HG03196 (cell line): Measurements from ENCODE around the gene ARL2BP.

ENCODE experiments used
- ATAC-seq: cut with Tn5 transposase; IDR thresholded peaks from one replicate; pipeline ENCODE4 v1.9.1; 2021; ENCODE audit not compliant: unreplicated experiment

ARL2BP gene

DNA sequence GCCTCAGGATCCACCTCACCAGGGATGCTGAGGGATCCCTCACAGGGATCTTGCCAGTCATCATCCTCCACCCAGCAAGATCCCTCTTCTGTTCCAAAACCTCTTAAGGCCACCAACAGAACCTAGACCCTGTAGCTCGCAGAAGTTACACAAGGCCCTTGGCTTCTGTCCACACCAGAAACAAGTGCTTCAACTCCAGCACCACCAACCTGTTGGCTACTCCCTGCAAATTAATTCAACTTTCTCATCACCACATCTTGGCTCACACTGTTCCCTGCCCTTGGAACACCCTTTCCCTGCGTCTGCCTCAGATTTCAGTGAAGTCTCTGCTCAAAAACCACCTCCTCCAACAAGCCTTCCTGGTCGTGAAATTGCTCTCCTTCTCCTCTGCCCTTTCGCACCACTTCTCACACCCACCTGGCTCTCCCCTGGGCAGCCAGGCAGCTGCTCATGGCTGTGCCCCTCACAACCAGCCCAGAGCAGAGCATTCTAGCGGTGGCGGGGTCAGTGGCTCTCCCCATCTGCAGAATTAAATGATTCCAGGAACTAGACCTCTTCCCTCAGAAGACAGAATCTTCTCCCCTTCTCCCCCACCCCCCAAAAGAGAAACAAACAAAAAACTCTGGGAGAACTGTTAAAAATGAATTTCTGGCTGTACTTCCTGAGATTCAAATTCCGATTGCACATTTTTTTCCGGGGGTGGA lies 37.6 kb downstream of the ARL2BP start:
- no peak for ATAC-seq

DNA sequence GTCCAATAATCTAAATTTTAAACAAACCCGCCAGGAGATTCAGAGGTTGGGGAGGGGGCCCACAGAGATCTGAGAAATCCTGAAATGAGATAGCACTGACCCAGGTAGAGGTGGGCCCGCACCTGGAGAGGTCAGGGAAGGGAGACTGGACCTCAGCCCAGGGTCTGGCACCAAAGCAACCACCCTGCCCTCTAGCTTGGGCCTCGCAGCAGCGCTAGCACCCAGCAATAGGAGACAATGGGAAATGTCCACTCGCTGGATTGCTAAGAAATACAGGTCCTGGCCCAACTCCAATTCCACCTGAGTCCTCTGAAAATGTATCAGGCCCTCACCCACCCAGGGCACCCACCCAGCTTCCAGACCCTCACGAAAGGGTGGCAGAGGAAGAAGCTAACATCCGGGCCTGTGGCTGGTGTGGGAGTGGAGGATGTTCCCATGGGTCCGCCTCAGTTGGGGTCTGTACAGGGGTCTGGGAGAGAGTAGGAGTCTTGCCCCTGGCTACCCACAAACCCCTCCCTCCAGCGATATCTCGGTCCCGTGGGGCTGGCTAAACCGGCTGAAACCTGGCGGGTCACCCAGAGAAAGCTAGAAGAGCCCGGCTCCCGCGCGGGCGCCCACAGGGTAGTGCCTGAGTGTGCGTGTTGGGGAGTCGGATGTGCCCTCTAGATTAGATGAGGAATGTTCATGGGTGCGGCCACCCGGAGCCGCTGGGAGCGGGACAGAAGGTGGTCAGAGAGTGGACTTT lies 38.3 kb downstream of the ARL2BP start:
- no peak for ATAC-seq

DNA sequence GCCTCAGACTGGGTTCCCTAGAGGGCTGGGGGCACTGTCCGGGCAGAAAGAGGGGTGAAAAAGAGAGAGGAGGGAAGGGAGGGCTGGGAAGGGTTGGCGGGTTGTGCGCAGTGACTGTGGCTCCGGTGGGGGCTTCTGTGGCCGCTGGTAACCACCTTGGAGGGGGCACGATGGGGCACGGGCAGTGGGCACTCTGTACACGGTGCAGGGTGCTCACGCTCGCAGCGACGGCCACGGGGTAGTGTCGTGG lies 38.8 kb downstream of the ARL2BP start:
- no peak for ATAC-seq

DNA sequence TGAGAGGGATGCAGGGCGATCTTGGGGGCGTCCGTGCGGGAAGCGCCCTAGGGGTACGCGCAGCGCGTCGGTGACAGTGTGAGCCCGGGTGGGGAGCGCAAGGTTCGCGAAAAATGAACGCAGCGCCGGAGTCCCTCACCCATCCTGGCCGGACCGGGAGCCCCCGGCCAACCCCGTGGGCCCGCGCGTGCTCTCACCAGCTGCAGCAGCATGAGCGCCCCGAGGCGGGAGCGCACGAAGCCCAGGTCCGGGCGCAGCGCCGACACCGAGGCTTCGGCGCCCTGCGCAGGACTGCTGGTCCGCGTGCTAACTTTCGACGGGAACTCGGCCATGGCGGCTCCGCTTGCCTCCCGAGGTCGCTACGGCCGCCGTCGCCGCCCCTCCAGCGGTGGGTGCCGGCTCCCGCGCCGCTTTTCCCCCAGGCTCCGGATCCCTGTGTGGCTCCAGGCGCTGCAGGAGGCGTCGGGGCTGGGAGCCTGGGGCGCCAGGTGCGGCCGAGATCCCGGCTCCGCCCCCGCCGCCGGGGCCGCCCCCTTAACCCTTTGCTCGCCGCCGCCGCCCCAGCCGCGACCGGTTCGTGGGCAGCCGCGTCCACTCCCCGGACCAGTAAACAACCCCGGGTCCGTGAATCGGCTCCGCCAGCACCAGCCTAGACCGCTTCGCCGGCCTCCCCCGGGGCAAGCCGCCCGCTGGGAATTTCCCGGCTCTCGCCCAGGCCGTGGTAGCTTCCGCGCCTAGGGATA lies 39.3 kb downstream of the ARL2BP start, which contains the start of gene PLLP:
Gene PLLP, minus strand, starts transcription at position 464 of the 743 bp plus-strand sequence. Its CDS starts 132 bp downstream, at position 332.
- ATAC-seq, result no peak

DNA sequence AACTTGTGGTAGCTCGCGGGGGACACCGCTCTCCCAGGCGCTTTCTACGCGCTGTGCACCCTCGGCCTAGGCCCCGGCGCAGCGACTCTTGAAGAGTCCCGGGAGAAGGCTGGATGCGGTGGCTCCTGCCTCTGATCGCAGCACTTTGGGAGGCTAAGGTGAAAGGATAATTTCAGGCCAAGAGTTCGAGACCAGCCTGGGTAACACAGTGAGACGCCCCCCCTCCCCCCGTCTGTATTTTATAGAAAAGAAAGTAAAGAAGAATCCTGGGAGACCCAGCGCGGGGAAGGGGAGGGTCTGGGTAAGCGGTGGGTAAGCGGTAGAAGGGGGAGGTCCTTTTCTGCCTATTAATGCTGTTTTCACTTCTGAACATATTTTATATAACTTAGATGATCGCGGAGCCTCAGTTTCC lies 39.9 kb downstream of the ARL2BP start:
- no peak for ATAC-seq

DNA sequence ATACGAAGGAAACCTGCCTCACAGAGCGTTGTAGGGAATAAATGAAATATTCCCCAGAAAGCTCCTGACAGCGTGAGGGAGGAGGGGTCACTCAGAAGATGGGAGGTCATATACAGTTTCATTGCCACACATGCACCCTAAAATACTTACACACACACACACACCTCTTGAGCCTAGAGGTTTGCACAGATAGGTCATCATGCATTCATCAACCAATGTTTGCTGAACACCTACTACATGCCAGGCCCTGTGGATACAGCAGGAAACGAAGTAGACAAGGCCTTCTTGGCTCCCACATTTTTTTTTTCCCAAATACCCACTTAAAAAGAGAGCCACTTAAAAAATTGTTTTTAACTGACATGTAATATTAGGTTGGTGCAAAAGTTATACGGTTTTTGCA lies 40.3 kb downstream of the ARL2BP start:
- ATAC-seq, result no peak

DNA sequence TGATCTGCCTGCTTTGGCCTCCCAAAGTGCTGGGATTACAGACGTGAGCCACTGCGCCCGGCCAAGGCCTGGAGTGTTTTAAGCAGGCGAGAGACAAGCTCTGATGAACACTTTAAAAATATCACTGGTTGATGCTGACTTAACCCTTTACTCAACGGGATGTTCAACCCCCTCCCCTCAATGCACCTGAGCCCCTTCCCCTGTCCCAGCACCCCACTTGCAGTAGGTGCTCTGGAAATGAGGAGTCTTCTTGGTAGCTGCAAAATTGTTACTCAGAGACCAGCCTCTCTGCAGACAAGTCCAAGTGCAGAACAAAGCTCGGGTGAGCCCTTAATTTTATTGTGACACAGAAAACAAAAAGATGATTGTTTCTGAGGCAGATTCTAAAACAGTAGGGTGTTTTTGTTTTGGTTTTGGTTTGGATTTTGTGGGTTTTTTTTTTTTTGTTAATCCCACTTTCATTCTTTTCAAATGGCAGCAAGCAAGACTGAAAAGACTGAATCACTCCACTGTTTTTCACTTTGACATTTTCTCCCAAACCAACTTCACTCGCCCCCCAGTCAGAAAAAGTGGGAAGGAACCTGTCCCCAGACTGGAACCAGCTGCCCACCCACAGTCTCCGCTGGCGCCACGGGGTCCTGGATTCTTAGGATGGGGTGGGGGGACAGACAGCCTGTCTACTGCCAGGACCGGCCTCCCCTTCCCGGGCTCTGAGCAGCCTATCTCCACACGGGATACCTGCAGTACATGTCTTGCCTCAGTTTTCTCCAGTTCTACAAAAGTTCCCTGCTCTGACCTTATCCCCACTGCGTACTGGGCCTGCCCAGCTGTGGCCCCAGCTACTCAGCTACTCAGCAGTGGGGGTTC lies 44.6 kb downstream of the ARL2BP start:
- ATAC-seq, result no peak

DNA sequence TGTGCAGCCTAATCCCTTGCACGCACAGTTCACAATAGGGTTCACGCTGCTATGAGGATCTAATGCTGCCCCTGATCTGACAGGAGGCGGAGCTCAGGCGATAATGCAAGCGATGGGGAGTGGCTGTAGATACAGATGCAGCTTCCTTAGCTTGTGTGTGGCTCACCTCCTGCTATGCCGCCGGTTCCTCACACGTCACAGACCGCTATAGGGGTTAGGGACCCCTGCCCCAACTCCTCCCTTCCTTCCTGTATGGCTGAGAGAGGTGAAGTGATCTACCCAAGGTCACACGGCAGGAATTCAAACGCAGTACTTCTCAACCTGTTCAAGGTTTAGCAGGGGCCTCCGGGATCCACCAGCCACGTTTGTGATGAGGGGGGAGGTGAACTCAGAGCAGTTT lies 52.8 kb downstream of the ARL2BP start:
- no peak for ATAC-seq

DNA sequence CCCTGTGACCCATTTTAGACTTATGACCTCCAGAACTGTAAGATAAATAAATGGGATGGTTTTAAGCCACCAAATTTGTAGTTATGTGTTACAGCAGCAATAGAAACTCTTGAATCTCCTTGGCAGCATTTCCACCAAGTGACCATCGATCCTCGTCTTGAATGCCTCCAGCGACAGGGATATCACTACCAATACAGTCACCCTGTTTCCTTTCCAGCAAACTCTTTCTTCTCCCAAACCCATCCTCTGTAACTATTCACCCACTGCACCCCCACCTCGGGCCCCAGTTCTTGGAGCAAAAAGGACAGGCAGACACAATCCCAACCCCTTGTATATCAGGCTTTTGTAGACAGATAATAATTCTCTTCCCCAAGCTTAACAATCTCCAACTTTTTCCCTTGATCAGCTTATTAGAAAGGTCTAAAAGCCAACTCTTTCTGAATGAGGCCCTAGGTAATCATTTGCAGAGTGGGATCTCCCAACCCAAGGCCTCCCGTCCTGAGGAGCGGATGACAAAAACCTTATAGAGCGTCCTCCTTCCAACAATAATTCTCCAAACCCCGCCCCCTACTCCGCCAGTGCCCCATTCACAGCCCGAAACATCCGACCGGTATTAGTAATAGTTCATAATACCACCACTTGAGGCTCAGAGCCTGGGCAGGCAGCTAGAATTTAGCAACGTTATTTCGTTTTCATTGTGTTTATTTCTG lies 54.1 kb downstream of the ARL2BP start:
- ATAC-seq, result peak; percentile 21

DNA sequence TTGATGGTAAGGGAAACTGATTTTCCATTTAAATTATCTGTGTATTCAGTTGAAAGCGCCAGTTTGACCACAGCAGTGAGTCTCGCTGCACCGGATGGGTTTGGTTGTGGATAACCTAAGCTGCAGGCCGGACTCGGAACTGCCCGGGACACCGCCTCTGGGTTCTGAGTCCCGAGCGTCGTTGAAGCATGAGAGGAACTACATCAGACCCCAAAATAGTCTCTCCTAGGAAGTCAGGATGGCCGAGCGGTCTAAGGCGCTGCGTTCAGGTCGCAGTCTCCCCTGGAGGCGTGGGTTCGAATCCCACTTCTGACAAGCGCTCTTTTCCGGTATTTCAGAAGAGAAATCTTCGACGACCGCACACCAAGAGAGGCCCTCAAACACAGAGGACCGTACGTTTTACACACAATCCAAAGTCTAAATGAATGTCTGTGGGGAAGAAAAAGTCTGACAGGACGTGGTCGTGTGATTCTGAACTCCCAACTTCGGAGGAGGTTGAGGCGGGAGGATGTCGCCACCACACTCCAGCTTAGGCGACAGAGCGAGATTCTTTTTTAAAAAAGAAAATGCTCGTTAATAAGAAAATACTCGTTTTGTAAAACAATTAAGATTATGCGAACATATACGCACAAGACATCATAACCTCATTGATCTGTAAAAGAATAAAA lies 54.8 kb downstream of the ARL2BP start:
- ATAC-seq, result peak; percentile 47

DNA sequence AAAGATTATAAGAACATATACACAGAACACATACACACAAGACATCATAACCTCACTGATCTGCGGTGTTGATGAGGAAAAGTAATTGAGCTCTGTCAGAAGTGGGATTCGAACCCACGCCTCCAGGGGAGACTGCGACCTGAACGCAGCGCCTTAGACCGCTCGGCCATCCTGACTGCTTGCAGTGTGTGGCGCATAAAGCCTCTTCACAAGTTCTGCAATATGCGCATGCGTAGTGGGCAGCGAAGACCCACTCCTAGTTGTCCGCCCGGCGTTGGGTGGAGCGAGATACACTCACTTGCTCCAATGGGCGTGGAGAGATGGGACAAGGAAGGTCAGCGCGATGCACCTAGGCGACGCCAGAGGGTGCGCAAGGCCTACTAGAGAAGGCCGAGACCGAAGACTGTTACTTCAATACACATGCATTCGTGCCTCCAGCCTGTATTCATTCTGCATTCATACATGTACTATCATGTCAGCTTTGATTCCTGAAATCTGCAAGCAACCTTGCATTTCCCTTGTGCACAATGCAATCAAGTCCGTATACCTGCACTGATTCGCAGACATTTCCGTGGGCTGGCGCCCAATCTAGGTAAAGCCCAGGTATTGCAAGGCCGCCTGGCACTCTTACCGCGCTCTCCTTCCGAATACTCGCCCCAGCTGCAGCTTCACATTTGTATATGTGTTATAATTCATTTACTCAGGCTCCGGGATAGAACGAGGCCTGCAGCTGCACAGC lies 55.5 kb downstream of the ARL2BP start:
- peak; percentile 90 for ATAC-seq

DNA sequence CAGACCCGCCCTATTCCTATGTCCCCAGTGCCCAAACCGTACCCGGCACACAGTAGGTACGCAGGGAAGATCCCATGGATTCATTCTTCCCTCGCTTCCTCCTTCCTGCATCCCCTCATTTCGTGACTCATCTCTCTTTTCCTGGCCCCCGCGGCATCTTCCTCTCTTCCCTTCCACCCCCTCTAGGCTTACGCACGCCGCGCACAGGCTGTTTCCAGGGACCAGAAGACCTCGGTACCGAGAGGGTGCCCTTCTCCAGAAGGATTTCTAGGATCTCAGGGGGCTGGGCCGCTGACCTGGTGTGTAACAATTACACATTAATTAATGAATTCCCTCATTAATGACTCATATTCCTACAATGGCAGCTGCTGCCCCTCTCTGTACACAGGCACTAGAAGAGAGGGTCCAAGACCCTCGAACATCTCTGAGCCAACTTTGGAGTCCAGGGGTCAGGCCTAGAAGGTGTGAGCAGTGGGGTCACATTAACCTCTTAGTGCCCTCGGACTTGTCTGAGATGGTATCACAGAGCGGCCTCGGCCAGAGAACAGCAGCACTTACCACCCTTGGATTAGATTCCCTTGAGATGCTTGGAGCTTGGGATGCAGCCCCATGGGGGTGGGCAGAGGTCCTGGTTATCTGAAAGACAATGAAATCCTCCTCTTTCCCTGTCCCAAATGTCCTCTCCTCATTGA lies 56.2 kb downstream of the ARL2BP start:
- no peak for ATAC-seq
